Activated CD8-positive, alpha-beta memory T cell treated with anti-CD3 and anti-CD28 coated beads, Interleukin-2, amount 50 U/mL, for 24 hours (primary cell): ENCODE results near the gene GNAT2.

Experiments used
- DNase-seq: peaks from one replicate; pipeline ENCODE4 v3.0.0-alpha.2; 2020; ENCODE audit errors: extremely low read depth

The GNAT2 gene

GRCh38 chr1:109557520-109557919, 61.9 kb downstream of the GNAT2 start:
- DNase-seq, result no peak

DNA sequence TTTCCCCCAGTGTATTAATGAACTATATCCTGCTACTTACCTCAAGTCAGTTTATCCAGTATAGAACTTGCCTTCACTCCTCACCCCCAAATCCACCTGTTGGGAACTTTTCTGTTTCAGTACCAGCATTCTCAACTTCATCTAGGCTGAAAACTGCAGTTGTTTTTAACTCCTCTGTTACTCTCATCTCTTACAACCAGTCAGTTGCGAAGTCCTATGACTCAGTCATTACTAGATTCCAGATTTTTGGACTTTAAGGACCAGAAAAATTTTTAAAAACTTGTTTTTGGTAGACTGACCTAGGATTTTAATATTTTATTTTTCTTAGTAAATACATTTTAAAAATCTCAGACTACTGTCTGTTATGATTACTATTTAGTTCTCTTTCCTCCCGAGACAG, 62.9 kb downstream of the GNAT2 start:
- no peak for DNase-seq
